Frontal cortex (tissue), 4 donors: Measurements from ENCODE around the gene RABAC1. TPM values are rescaled to one million over a fixed set of nuclear protein-coding genes. Genes with fewer than 3 reads are reported as not detected.
"Not testable (repeated sequence)": the region's sequence is repeated elsewhere in the genome, so short reads cannot be mapped to it uniquely, and the experiment has no call there.

Experiments used
- DNase-seq, 2 donors: peaks; one replicate each; pipeline ENCODE4 v3.0.0; 2012; ENCODE audit warnings: low spot score in 2 of 2
- FAIRE-seq: peaks from 2 replicates; lab custom pipeline; 2012; peaks lifted over from hg19 to GRCh38; lab: Jason Lieb, UNC
- total RNA-seq: library from RNA; depleted of rRNA; stranded (reverse); fragments of >200 nt; gene quantifications from one replicate; pipeline ENCODE4 v1.2.3, GENCODE V29; 2014
- donor health status: control.
- donor health status: control.
- donor health status: control.

Gene RABAC1
- total RNA-seq, 1 donor from 2014 or later, result 90.9 TPM

- FAIRE-seq (no peak), DNase-seq (no peak)
Observed at GRCh38 chr19:41919948-41920712, 39.0 kb downstream of the RABAC1 start.

- FAIRE-seq, result no peak
Observed at GRCh38 chr19:41918653-41919244, 40.4 kb downstream of the RABAC1 start.

GRCh38 chr19:41918095-41918494 is 41.0 kb downstream of the RABAC1 start:
- DNase-seq, result no peak
- no peak for FAIRE-seq

More at GRCh38 chr19:41918653-41919244, 40.4 kb downstream of the RABAC1 start:
- DNase-seq, result no peak

GRCh38 chr19:41917676-41918075 is 41.4 kb downstream of the RABAC1 start:
- FAIRE-seq (no peak), DNase-seq (no peak)

- FAIRE-seq (no peak), DNase-seq (no peak)
Observed at GRCh38 chr19:41915776-41916414, 43.2 kb downstream of the RABAC1 start.

GRCh38 chr19:41915021-41915775 is 43.9 kb downstream of the RABAC1 start:
- DNase-seq (no peak), FAIRE-seq (no peak)

GRCh38 chr19:41914424-41914834 is 44.7 kb downstream of the RABAC1 start:
- DNase-seq, FAIRE-seq: not testable (repeated sequence)

GRCh38 chr19:41913538-41914423 is 45.3 kb downstream of the RABAC1 start:
- DNase-seq, result no peak
- FAIRE-seq, result no peak

- DNase-seq (peak in 1 of 2 donors; percentile 59), FAIRE-seq (no peak)
Observed at GRCh38 chr19:41912899-41913537, 46.1 kb downstream of the RABAC1 start.

GRCh38 chr19:41911889-41912731 is 47.0 kb downstream of the RABAC1 start:
- FAIRE-seq (no peak), DNase-seq (no peak)

- FAIRE-seq (no peak), DNase-seq (no peak)
Observed at GRCh38 chr19:41910992-41911888, 47.9 kb downstream of the RABAC1 start.

- DNase-seq (no peak), FAIRE-seq (no peak)
Observed at GRCh38 chr19:41910240-41910991, 48.7 kb downstream of the RABAC1 start.

- no peak for FAIRE-seq
Observed at GRCh38 chr19:41909706-41910105, 49.4 kb downstream of the RABAC1 start.

GRCh38 chr19:41908724-41909464 is 50.2 kb downstream of the RABAC1 start:
- no peak for DNase-seq
- FAIRE-seq, result no peak

More at GRCh38 chr19:41909706-41910105, 49.4 kb downstream of the RABAC1 start:
- no peak for DNase-seq

- FAIRE-seq, result no peak
- DNase-seq, result no peak
Observed at GRCh38 chr19:41907994-41908615, 51.0 kb downstream of the RABAC1 start.
